RKO (cell line): ENCODE measurements around the gene DDX56.
A peak's percentile ranks its signal among the peaks of the same experiment; 100 is the strongest.
"Not testable (repeated sequence)": the region's sequence is repeated elsewhere in the genome, so short reads cannot be mapped to it uniquely, and the experiment has no call there.

Source experiments
- DNase-seq: peaks from one replicate; pipeline ENCODE4 v3.0.0-alpha.2; 2016; ENCODE audit warnings: low spot score

The DDX56 gene

GRCh38 chr7:44563171-44563679 is 10.5 kb downstream of the DDX56 start:
- DNase-seq, result no peak

- DNase-seq, result not testable (repeated sequence)
Observed at GRCh38 chr7:44562622-44562962, 11.1 kb downstream of the DDX56 start.

- DNase-seq, result peak; percentile 78
Observed at GRCh38 chr7:44561962-44562621, 11.6 kb downstream of the DDX56 start.

GRCh38 chr7:44561481-44561880 is 12.2 kb downstream of the DDX56 start:
- no peak for DNase-seq

- no peak for DNase-seq
Observed at GRCh38 chr7:44559485-44559884, 14.2 kb downstream of the DDX56 start.

- DNase-seq, result no peak
Observed at GRCh38 chr7:44557485-44557884, 16.2 kb downstream of the DDX56 start.

GRCh38 chr7:44555350-44555749 is 18.4 kb downstream of the DDX56 start:
- no peak for DNase-seq

GRCh38 chr7:44552473-44553005 is 21.2 kb downstream of the DDX56 start:
- not testable (repeated sequence) for DNase-seq

GRCh38 chr7:44549457-44549856 is 24.3 kb downstream of the DDX56 start:
- no peak for DNase-seq

GRCh38 chr7:44548893-44549292 is 24.8 kb downstream of the DDX56 start:
- no peak for DNase-seq

GRCh38 chr7:44547536-44548231 is 26.0 kb downstream of the DDX56 start:
- DNase-seq, result no peak

- no peak for DNase-seq
Observed at GRCh38 chr7:44541876-44542610, 31.7 kb downstream of the DDX56 start.

- no peak for DNase-seq
Observed at GRCh38 chr7:44541028-44541869, 32.5 kb downstream of the DDX56 start, which contains the start of gene NPC1L1. Gene NPC1L1 (minus strand): TSS chr7:44541330. CDS start chr7:44541259, 71 bp downstream.

- no peak for DNase-seq
Observed at GRCh38 chr7:44540592-44541027, 33.1 kb downstream of the DDX56 start.

- no peak for DNase-seq
Observed at GRCh38 chr7:44539669-44540506, 33.8 kb downstream of the DDX56 start.

GRCh38 chr7:44538798-44539668 is 34.7 kb downstream of the DDX56 start:
- no peak for DNase-seq

GRCh38 chr7:44538093-44538797 is 35.5 kb downstream of the DDX56 start:
- no peak for DNase-seq

GRCh38 chr7:44537442-44537841 is 36.3 kb downstream of the DDX56 start:
- no peak for DNase-seq

- DNase-seq, result no peak
Observed at GRCh38 chr7:44536090-44536489, 37.6 kb downstream of the DDX56 start.
